ENCODE results near the gene OLFML1.

OLFML1 gene

GRCh38 chr11:7484131-7484530 is 1.2 kb upstream of the OLFML1 start:
- DNase-seq, result no peak

GRCh38 chr11:7484645-7485044 is 661 bp upstream of the OLFML1 start:
- no peak for DNase-seq

- no peak for DNase-seq
Observed at GRCh38 chr11:7486098-7486780, 933 bp downstream of the OLFML1 start.

GRCh38 chr11:7486781-7487140 is 1.5 kb downstream of the OLFML1 start:
- no peak for DNase-seq

GRCh38 chr11:7487360-7487759 is 2.1 kb downstream of the OLFML1 start:
- no peak for DNase-seq

- DNase-seq, result no peak
Observed at GRCh38 chr11:7488681-7489080, 3.4 kb downstream of the OLFML1 start.

GRCh38 chr11:7489376-7489775 is 4.1 kb downstream of the OLFML1 start:
- no peak for DNase-seq

GRCh38 chr11:7490054-7490453 is 4.7 kb downstream of the OLFML1 start:
- no peak for DNase-seq

GRCh38 chr11:7490535-7490934 is 5.2 kb downstream of the OLFML1 start:
- DNase-seq, result no peak

GRCh38 chr11:7492253-7492652 is 6.9 kb downstream of the OLFML1 start:
- DNase-seq, result no peak

- no peak for DNase-seq
Observed at GRCh38 chr11:7493670-7494069, 8.4 kb downstream of the OLFML1 start.

GRCh38 chr11:7494086-7494745 is 8.9 kb downstream of the OLFML1 start:
- no peak for DNase-seq

GRCh38 chr11:7495882-7496551 is 10.7 kb downstream of the OLFML1 start:
- DNase-seq, result no peak

GRCh38 chr11:7498193-7498592 is 12.9 kb downstream of the OLFML1 start:
- no peak for DNase-seq

- no peak for DNase-seq
Observed at GRCh38 chr11:7499081-7499480, 13.8 kb downstream of the OLFML1 start.

GRCh38 chr11:7500251-7500650 is 14.9 kb downstream of the OLFML1 start:
- no peak for DNase-seq

- DNase-seq, result no peak
Observed at GRCh38 chr11:7501251-7501650, 15.9 kb downstream of the OLFML1 start.

- DNase-seq, result no peak
Observed at GRCh38 chr11:7501894-7502293, 16.6 kb downstream of the OLFML1 start.

GRCh38 chr11:7506243-7506642 is 20.9 kb downstream of the OLFML1 start:
- DNase-seq, result no peak

- DNase-seq, result no peak
Observed at GRCh38 chr11:7508087-7508486, 22.8 kb downstream of the OLFML1 start.

- DNase-seq, result no peak
Observed at GRCh38 chr11:7509966-7510365, 24.7 kb downstream of the OLFML1 start.

- no peak for DNase-seq
Observed at GRCh38 chr11:7511401-7511800, 26.1 kb downstream of the OLFML1 start.

- no peak for DNase-seq
Observed at GRCh38 chr11:7512525-7513233, 27.4 kb downstream of the OLFML1 start.
